Measurements from ENCODE around the gene MUC13.

DNA sequence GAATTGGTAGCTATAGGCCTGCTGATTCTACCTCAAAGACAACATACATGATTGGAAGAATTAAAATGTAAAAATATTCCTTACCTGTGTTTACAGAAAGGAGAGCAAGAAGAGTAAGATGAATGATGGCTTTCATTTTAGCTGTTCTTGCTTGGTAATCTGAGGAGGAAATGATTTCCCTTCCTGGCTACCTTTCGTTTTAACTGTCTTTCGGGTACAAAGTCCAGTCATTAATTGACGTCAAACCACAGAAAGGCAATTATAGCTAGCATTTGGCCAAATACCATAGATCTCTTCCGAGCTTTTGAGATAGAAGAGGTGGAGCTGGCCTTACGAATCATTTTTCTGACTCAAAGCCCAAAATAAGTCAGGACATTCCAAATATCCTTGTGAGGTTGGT is at the start of gene MUC13:
- TF ChIP-seq, protein P1, sequence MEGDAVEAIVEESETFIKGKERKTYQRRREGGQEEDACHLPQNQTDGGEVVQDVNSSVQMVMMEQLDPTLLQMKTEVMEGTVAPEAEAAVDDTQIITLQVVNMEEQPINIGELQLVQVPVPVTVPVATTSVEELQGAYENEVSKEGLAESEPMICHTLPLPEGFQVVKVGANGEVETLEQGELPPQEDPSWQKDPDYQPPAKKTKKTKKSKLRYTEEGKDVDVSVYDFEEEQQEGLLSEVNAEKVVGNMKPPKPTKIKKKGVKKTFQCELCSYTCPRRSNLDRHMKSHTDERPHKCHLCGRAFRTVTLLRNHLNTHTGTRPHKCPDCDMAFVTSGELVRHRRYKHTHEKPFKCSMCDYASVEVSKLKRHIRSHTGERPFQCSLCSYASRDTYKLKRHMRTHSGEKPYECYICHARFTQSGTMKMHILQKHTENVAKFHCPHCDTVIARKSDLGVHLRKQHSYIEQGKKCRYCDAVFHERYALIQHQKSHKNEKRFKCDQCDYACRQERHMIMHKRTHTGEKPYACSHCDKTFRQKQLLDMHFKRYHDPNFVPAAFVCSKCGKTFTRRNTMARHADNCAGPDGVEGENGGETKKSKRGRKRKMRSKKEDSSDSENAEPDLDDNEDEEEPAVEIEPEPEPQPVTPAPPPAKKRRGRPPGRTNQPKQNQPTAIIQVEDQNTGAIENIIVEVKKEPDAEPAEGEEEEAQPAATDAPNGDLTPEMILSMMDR (IDR thresholded peaks at IDR 0.05) = no peak
- no peak for TF ChIP-seq POLR2A (IDR thresholded peaks at IDR 0.05)

Measured in esophagus squamous epithelium (tissue), 4 donors.